K562 (cell line): ENCODE results near the gene IKZF4. TPM values are rescaled to one million over a fixed set of nuclear protein-coding genes. Genes with fewer than 3 reads are reported as not detected.

Experiments
- CBFB ChIP-seq: sonication (generic); formaldehyde crosslinking; IDR thresholded peaks from 2 replicates; pipeline ENCODE4 v1.4.0; 2020; ENCODE audit warnings: mild to moderate bottlenecking, missing genetic modification reagents
- CHD2 ChIP-seq: IDR thresholded peaks from 2 replicates; pipeline ENCODE4 v1.6.1; 2011; ENCODE audit warnings: low read depth, low read length
- GATA2 ChIP-seq: sonication (generic); formaldehyde crosslinking; IDR thresholded peaks from 2 replicates; pipeline ENCODE4 v1.4.0; 2020; ENCODE audit warnings: mild to moderate bottlenecking, missing genetic modification reagents
- HDGF ChIP-seq: fragments of 450-650 bp; IDR thresholded peaks from 2 replicates; pipeline ENCODE4 v1.6.1; 2016
- HMG20B ChIP-seq: fragments of 250-450 bp; sonication (Bioruptor Pico); IDR thresholded peaks from 2 replicates; pipeline ENCODE4 v1.5.0; 2021; ENCODE audit warnings: mild to moderate bottlenecking
- HNRNPH1 ChIP-seq: fragments of 200-400 bp; formaldehyde crosslinking; optimal IDR thresholded peaks from 2 replicates; pipeline ENCODE3; 2017; ENCODE audit warnings: low read depth, mild to moderate bottlenecking, low read length, moderate library complexity
- LEF1 ChIP-seq: fragments of 450-650 bp; IDR thresholded peaks from 2 replicates; pipeline ENCODE4 v1.6.1; 2016; ENCODE audit warnings: mild to moderate bottlenecking
- MAFG ChIP-seq: fragments of 450-650 bp; conservative IDR thresholded peaks from 2 replicates; pipeline ENCODE4 v1.6.1; 2016; ENCODE audit warnings: missing genetic modification characterization, missing compliant biosample characterization
- NFATC3 ChIP-seq: fragments of 450-650 bp; IDR thresholded peaks from 2 replicates; pipeline ENCODE4 v1.6.1; 2017; ENCODE audit warnings: mild to moderate bottlenecking
- NKRF ChIP-seq: fragments of 450-650 bp; IDR thresholded peaks from 2 replicates; pipeline ENCODE4 v1.6.1; 2016; ENCODE audit warnings: borderline replicate concordance
- POLR2H ChIP-seq: IDR thresholded peaks from 2 replicates; pipeline ENCODE4 v1.6.1; 2016; ENCODE audit warnings: missing genetic modification characterization, low read depth, mild to moderate bottlenecking, control low read depth, missing compliant biosample characterization, moderate library complexity
- TAF1 ChIP-seq: IDR thresholded peaks from 2 replicates; pipeline ENCODE4 v1.6.1; 2011; ENCODE audit warnings: mild to moderate bottlenecking, low read length, moderate library complexity; ENCODE audit not compliant: insufficient read depth, control insufficient read depth, severe bottlenecking; ENCODE audit errors: extremely low read depth
- U2AF2 ChIP-seq: fragments of 200-400 bp; formaldehyde crosslinking; optimal IDR thresholded peaks from 2 replicates; pipeline ENCODE3; 2017; ENCODE audit warnings: low read depth, mild to moderate bottlenecking, low read length
- ZNF263 ChIP-seq: sonication (generic); formaldehyde crosslinking; IDR thresholded peaks from 2 replicates; pipeline ENCODE4 v1.8.0; 2022; ENCODE audit warnings: mild to moderate bottlenecking, missing genetic modification reagents, borderline replicate concordance
- polyA plus RNA-seq, 8 experiments: library from polyadenylated mRNA; depleted of rRNA in 4 of 8; stranded (reverse) in 5 of 8; unstranded in 3 of 8; fragments of >200 nt; fragmentation: Nextera tagmentation in 2 of 8; fragmentation: Illumina TruSeq in 1 of 8; extraction: Ambion mirVana in 2 of 8; extraction: Trizol in 1 of 8; gene quantifications; 2 replicates each; pipeline versions ENCODE4 v1.2.1 to v1.2.3, GENCODE V29; 2011 to 2014; ENCODE audit warnings: inconsistent platforms in 1 of 8, missing spikeins in 1 of 8
- total RNA-seq, 7 experiments: library from RNA; depleted of rRNA in 6 of 7; stranded (reverse); fragments of >200 nt in 6 of 7; fragmentation: Illumina TruSeq in 2 of 7; extraction: Trizol in 2 of 7; gene quantifications; 2 replicates each; pipeline versions ENCODE4 v1.2.1 to v1.2.3, GENCODE V29; 2011 to 2021; ENCODE audit warnings: low replicate concordance in 1 of 7
- TF ChIP-seq, protein P1 (sequence below): fragments of 450-650 bp; formaldehyde crosslinking; IDR thresholded peaks from 2 replicates; pipeline ENCODE4 v1.4.0; 2020; ENCODE audit warnings: mild to moderate bottlenecking, moderate library complexity
- TF ChIP-seq, protein P2 (sequence below): sonication (generic); formaldehyde crosslinking; IDR thresholded peaks from 2 replicates; pipeline ENCODE4 v1.8.1; 2023; ENCODE audit warnings: missing genetic modification reagents, mild to moderate bottlenecking, borderline replicate concordance
- TF ChIP-seq, protein P3 (sequence below): fragments of 450-650 bp; IDR thresholded peaks from 2 replicates; pipeline ENCODE4 v1.6.1; 2016; ENCODE audit warnings: low read depth, mild to moderate bottlenecking, moderate library complexity

The IKZF4 gene
- total and polyA plus RNA-seq, 9 of the 15 experiments (the other 6 are each of a cell fraction or from before 2014, with no cell fraction given), result 1.9 to 16.3 (median 3.6) TPM

DNA sequence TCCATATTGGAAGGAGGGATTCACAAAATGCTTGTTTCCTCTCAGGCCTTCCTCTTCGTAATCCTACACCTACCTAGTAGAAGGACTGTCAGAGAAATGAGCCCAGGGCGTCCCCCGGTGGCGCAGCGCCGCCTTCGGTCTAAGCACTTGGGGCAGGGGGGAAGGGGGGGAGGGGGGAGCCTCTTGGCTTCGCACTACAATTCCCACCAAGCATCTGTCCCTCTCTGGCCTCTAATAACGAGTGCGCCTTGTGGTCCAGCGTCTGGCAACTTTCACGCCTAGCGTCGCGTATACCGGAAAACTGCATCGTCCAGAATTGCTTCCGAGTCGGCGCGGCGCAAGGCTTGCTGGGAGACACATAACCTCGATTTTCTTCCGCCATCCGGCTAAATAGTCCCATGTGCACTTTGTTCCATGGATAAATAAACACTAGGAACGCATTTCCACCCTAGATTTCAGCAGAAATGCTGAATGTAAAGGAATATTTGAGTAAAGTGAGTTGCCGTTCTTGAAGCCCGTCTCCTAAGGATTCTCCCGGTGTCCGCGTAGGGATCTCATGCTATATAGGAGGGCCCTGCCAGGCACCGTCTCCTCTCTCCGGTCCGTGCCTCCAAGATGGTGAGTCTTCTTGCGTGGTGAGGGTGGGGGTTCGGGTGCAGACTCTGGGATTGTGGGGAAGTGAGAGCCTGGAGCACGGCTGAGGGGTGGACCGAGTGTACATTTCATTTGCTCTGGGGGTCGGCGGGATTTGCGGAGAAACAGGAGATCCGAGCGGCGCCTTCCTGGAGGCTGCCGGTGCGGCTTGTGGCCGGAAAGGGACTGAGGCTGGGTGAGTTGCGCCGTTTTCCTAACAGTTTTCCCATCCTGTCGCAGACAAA is 20.9 kb downstream of the IKZF4 start, which contains the start of gene RPS26 (continued):
- no peak for TF ChIP-seq GATA2 (CRISPR knock-in tag)
- no peak for TF ChIP-seq MAFG (tag)
- TF ChIP-seq ZNF263 (CRISPR knock-in tag), result peak; percentile 60; the same call in 1 of the 2 replicates
- no peak for TF ChIP-seq HMG20B
- TF ChIP-seq HDGF, result no peak
- TF ChIP-seq NKRF, result peak; percentile 95
- TF ChIP-seq TAF1, result peak; percentile 99
- TF ChIP-seq, protein P1, sequence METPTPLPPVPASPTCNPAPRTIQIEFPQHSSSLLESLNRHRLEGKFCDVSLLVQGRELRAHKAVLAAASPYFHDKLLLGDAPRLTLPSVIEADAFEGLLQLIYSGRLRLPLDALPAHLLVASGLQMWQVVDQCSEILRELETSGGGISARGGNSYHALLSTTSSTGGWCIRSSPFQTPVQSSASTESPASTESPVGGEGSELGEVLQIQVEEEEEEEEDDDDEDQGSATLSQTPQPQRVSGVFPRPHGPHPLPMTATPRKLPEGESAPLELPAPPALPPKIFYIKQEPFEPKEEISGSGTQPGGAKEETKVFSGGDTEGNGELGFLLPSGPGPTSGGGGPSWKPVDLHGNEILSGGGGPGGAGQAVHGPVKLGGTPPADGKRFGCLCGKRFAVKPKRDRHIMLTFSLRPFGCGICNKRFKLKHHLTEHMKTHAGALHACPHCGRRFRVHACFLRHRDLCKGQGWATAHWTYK, result no peak
- peak; percentile 89 for TF ChIP-seq CHD2
- TF ChIP-seq HNRNPH1, result no peak
- TF ChIP-seq POLR2H (tag), result peak; percentile 98
- TF ChIP-seq, protein P2, sequence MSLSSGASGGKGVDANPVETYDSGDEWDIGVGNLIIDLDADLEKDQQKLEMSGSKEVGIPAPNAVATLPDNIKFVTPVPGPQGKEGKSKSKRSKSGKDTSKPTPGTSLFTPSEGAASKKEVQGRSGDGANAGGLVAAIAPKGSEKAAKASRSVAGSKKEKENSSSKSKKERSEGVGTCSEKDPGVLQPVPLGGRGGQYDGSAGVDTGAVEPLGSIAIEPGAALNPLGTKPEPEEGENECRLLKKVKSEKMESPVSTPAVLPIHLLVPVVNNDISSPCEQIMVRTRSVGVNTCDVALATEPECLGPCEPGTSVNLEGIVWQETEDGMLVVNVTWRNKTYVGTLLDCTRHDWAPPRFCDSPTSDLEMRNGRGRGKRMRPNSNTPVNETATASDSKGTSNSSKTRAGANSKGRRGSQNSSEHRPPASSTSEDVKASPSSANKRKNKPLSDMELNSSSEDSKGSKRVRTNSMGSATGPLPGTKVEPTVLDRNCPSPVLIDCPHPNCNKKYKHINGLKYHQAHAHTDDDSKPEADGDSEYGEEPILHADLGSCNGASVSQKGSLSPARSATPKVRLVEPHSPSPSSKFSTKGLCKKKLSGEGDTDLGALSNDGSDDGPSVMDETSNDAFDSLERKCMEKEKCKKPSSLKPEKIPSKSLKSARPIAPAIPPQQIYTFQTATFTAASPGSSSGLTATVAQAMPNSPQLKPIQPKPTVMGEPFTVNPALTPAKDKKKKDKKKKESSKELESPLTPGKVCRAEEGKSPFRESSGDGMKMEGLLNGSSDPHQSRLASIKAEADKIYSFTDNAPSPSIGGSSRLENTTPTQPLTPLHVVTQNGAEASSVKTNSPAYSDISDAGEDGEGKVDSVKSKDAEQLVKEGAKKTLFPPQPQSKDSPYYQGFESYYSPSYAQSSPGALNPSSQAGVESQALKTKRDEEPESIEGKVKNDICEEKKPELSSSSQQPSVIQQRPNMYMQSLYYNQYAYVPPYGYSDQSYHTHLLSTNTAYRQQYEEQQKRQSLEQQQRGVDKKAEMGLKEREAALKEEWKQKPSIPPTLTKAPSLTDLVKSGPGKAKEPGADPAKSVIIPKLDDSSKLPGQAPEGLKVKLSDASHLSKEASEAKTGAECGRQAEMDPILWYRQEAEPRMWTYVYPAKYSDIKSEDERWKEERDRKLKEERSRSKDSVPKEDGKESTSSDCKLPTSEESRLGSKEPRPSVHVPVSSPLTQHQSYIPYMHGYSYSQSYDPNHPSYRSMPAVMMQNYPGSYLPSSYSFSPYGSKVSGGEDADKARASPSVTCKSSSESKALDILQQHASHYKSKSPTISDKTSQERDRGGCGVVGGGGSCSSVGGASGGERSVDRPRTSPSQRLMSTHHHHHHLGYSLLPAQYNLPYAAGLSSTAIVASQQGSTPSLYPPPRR (CRISPR knock-in tag), result peak; percentile 92; the same call in 1 of the 2 replicates
- no peak for TF ChIP-seq U2AF2
- TF ChIP-seq, protein P3, sequence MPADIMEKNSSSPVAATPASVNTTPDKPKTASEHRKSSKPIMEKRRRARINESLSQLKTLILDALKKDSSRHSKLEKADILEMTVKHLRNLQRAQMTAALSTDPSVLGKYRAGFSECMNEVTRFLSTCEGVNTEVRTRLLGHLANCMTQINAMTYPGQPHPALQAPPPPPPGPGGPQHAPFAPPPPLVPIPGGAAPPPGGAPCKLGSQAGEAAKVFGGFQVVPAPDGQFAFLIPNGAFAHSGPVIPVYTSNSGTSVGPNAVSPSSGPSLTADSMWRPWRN, result peak; percentile 79; the same call in 1 of the 2 replicates
- TF ChIP-seq LEF1, result peak; percentile 80
- TF ChIP-seq CBFB (CRISPR knock-in tag), result no peak
- peak; percentile 93 for TF ChIP-seq NFATC3
